Gastroesophageal sphincter (tissue), 4 donors: ENCODE results near the gene CAPZB. TPM values are rescaled to one million over a fixed set of nuclear protein-coding genes. Genes with fewer than 3 reads are reported as not detected.

Source experiments
- ATAC-seq: fragments of 150-250 bp; one replicate; pipeline ENCODE4 v1.9.1; 2016; ENCODE audit warnings: mild to moderate bottlenecking, moderate library complexity
- H3K27ac ChIP-seq, 4 donors: fragments of 200-600 bp; sonication (generic) in 3 of 4; 1 replicate in 3 of 4; 2 replicates in 1 of 4; pipeline ENCODE4 v1.5.1; 2016 to 2019
- H3K27me3 ChIP-seq: fragments of 200-600 bp; sonication (generic); one replicate; pipeline ENCODE4 v1.5.1; 2019
- H3K36me3 ChIP-seq, 2 donors: fragments of 200-600 bp; sonication (generic); one replicate each; pipeline ENCODE4 v1.5.1; 2019; ENCODE audit warnings: control low read depth in 1 of 2
- H3K4me1 ChIP-seq, 3 donors: fragments of 200-600 bp; sonication (generic); 1 replicate in 2 of 3; 2 replicates in 1 of 3; pipeline ENCODE4 v1.5.1; 2016 to 2019; ENCODE audit warnings: control low read depth in 2 of 3
- H3K4me3 ChIP-seq, 2 donors: fragments of 200-600 bp; sonication (generic); one replicate each; pipeline ENCODE4 v1.5.1; 2019; ENCODE audit warnings: mild to moderate bottlenecking in 1 of 2, moderate library complexity in 1 of 2
- H3K9me3 ChIP-seq, 3 donors: fragments of 200-600 bp; sonication (generic); one replicate each; pipeline ENCODE4 v1.5.1; 2017 to 2019; ENCODE audit warnings: control low read depth in 2 of 3
- CTCF ChIP-seq, 4 experiments: fragments of 200-600 bp in 2 of 4; fragments of 450-650 bp in 2 of 4; sonication (generic) in 1 of 4; IDR thresholded peaks; one replicate each; pipeline ENCODE4 v1.5.1; 2017 to 2019; ENCODE audit warnings: antibody characterized with exemption in 4 of 4, mild to moderate bottlenecking in 2 of 4, moderate library complexity in 2 of 4
- EP300 ChIP-seq: sonication (generic); formaldehyde crosslinking; IDR thresholded peaks from one replicate; pipeline ENCODE4 v1.6.1; 2017; ENCODE audit warnings: antibody characterized with exemption, mild to moderate bottlenecking
- POLR2A ChIP-seq, 2 donors: fragments of 450-650 bp; IDR thresholded peaks; one replicate each; pipeline ENCODE4 v1.6.1; 2017; ENCODE audit warnings: antibody characterized with exemption in 2 of 2, mild to moderate bottlenecking in 2 of 2, moderate library complexity in 1 of 2
- POLR2AphosphoS5 ChIP-seq: sonication (generic); formaldehyde crosslinking; IDR thresholded peaks from one replicate; pipeline ENCODE4 v1.6.1; 2017; ENCODE audit warnings: antibody characterized with exemption
- WGBS, 2 donors: methylation state at CpG; one replicate each; pipeline ENCODE4 v1.1.5; 2018; ENCODE audit warnings: low coverage in 1 of 2; 5-methylcytosine and 5-hydroxymethylcytosine counted together
- total RNA-seq, 4 donors: library from RNA; depleted of rRNA; stranded (reverse); fragments of >200 nt; gene quantifications; one replicate each; pipeline ENCODE4 v1.1.0, GENCODE V29; 2016

The CAPZB gene
- total RNA-seq, 4 donors from 2014 or later: 160 to 288 (median 184) TPM

- peaks cover 16 to 99% (median 74%) of the 10 kb centered on the region in 3 donors for H3K4me1 ChIP-seq
- 25% methylated on average over 5 of the region's 12 CpGs; no CpG with 5 or more reads in 1 of the 2 donors for WGBS, 2 donors
Measured at GRCh38 chr1:19476450-19477190, 8.7 kb downstream of the CAPZB start.

DNA sequence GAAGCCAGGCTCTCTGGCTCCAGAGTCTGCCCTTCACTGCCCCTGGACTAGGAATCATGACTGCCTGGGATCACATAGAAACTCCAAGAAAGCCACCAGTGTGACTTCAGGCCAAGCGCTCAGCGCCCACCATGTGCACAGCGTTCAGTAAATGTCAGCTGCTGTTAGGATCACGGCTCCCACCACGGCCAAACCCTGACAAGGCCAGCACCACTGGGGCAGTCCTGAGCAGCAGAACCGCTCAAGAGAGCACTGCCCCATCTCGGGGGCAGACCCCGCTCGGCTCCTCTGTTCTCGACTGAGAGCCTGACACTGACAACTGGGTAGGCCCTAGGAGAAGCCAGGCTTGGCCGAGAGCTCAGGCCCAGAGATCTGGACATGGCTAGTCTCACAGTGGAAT is 10.0 kb downstream of the CAPZB start:
- Histone ChIP-seq H3K4me3 (no peak overlapping the region), H3K9me3 (no peaks in the 10 kb centered on the region), H3K36me3 (peaks cover 0 to 19% of the 10 kb centered on the region in 2 donors), H3K4me1 (peaks cover 10 to 99% (median 69%) of the 10 kb centered on the region in 3 donors), H3K27ac (peak overlapping the region in 3 of 4 donors; percentile 68 to 100 (median 99)), H3K27me3 (no peaks in the 10 kb centered on the region)
- no CpG with 5 or more reads among the region's 11 CpGs for WGBS, 2 donors
- no peak for ATAC-seq
- TF ChIP-seq EP300: no peak
- TF ChIP-seq POLR2A (IDR thresholded peaks at IDR 0.05): no peak
- TF ChIP-seq POLR2AphosphoS5: no peak
- no peak for TF ChIP-seq CTCF (IDR thresholded peaks at IDR 0.05)

More at GRCh38 chr1:19476450-19477190, 8.7 kb downstream of the CAPZB start:
- Histone ChIP-seq H3K27me3 (no peaks in the 10 kb centered on the region), H3K27ac (peak overlapping the region in 3 of 4 donors; percentile 68 to 100 (median 99)), H3K4me3 (no peak overlapping the region), H3K9me3 (no peaks in the 10 kb centered on the region), H3K36me3 (peaks cover 0 to 19% of the 10 kb centered on the region in 2 donors)
- ATAC-seq: peak; percentile 40
- TF ChIP-seq CTCF (IDR thresholded peaks at IDR 0.05) (no peak), POLR2AphosphoS5 (peak; percentile 13)

- Histone ChIP-seq H3K4me3 (no peak overlapping the region), H3K27me3 (no peaks in the 10 kb centered on the region), H3K36me3 (peaks cover 0 to 19% of the 10 kb centered on the region in 2 donors), H3K4me1 (peaks cover 20 to 99% (median 61%) of the 10 kb centered on the region in 3 donors), H3K27ac (peak overlapping the region in 2 of 4 donors; percentile 49 to 77), H3K9me3 (no peaks in the 10 kb centered on the region)
- TF ChIP-seq EP300: no peak
- no peak for TF ChIP-seq POLR2A (IDR thresholded peaks at IDR 0.05)
- no peak for TF ChIP-seq CTCF (IDR thresholded peaks at IDR 0.05)
- no peak for TF ChIP-seq POLR2AphosphoS5
- 70% methylated on average over 5 of the region's 5 CpGs; no CpG with 5 or more reads in 1 of the 2 donors for WGBS, 2 donors
- no peak for ATAC-seq
Measured at GRCh38 chr1:19472174-19472573, 13.2 kb downstream of the CAPZB start.

DNA sequence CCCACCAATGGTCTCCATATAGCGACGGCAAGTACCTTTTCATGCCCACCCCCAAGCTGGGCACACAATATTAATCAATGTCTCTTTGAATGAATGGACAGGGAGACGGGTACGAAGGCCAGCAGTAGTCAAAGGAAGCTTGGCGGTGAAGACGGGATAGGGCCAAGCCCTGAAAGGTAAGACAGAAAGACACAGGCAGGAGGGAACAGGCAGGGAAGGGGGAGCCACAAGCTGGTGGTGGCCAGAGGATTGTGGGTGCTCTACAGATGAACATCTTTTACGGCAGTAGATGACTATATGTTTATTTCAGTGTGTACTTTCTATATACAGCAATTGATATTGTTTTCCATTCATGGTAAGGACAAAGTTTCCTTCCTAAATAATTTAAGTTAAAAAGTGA is 16.3 kb downstream of the CAPZB start:
- ATAC-seq: no peak
- no peak for TF ChIP-seq POLR2AphosphoS5
- TF ChIP-seq EP300: no peak
- no peak for TF ChIP-seq POLR2A (IDR thresholded peaks at IDR 0.05)
- no peak for TF ChIP-seq CTCF (IDR thresholded peaks at IDR 0.05)
- 44 to 75% methylated on average over 3 to 5 of the region's 7 CpGs for WGBS, 2 donors
- peak overlapping the region; percentile 29 to 77 (median 70) for H3K27ac ChIP-seq
- H3K4me3 ChIP-seq: no peak overlapping the region
- peaks cover 0 to 14% of the 10 kb centered on the region in 2 donors for H3K36me3 ChIP-seq
- no peaks in the 10 kb centered on the region for H3K9me3 ChIP-seq
- H3K4me1 ChIP-seq: peaks cover 15 to 95% (median 62%) of the 10 kb centered on the region in 3 donors
- no peaks in the 10 kb centered on the region for H3K27me3 ChIP-seq
